ENCODE measurements around the gene LRIT2. TPM values are rescaled to one million over a fixed set of nuclear protein-coding genes. Genes with fewer than 3 reads are reported as not detected.

LRIT2 gene
- total and polyA plus RNA-seq, 7 donors = not detected

DNA sequence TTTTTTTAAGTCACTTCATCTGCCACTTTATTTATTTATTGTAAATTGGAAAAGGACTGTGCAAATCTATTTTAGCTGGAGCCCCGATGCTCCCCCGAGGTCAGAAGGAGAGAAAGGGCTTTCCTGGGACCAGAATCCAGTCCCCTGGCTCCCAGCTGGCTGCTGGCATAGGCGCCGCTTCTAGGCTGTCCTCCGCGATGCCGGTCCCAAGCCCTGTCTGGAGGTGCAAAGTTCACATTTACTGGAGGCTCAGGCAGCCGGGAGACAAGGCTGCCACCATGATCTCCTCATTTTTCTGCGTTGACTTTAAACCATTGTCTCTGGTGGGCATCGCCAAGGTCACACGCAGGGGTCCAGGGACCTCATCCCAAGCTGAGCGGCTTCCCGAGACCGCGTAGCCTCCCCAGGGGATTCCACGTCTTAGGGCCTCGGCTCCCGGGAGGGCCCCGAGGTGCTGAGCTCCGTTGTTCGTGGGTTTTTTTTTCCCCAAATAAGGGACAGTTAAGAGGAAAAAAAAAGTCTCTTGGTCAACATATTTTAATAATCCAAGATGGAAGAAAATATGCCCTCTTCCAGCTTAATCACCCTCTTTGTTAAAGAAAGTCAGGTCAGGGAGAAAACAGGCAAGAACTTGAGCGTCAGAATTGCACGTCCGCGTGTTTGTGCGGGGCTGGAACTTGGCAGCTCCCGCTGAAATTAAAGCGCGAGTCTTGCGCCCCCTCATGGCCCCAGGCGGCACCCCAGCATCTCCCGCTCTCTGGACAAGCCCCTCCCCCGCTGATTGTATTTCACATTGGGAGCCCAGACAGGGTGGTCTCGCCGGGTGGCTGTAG, 31.4 kb upstream of the LRIT2 start:
- ATAC-seq (peak in 1 of 4 donors; percentile 55), DNase-seq (peak; percentile 50 to 76)
- Histone ChIP-seq H3K9me3 (no peaks in the 10 kb centered on the region), H3K36me3 (ENCODE audit: insufficient read depth in 1 of 2, low read depth in 1 of 2) (no peaks in the 10 kb centered on the region), H3K27ac (no peak overlapping the region), H3K4me1 (no peaks in the 10 kb centered on the region), H3K4me3 (no peak overlapping the region), H3K27me3 (ENCODE audit: insufficient read depth in 3 of 3, low read length in 2 of 3) (peaks cover 0 to 15% (median 9%) of the 10 kb centered on the region in 3 donors)
- intact Hi-C loops (cut with DNase I) = no loop called here
- TF ChIP-seq, protein P1, sequence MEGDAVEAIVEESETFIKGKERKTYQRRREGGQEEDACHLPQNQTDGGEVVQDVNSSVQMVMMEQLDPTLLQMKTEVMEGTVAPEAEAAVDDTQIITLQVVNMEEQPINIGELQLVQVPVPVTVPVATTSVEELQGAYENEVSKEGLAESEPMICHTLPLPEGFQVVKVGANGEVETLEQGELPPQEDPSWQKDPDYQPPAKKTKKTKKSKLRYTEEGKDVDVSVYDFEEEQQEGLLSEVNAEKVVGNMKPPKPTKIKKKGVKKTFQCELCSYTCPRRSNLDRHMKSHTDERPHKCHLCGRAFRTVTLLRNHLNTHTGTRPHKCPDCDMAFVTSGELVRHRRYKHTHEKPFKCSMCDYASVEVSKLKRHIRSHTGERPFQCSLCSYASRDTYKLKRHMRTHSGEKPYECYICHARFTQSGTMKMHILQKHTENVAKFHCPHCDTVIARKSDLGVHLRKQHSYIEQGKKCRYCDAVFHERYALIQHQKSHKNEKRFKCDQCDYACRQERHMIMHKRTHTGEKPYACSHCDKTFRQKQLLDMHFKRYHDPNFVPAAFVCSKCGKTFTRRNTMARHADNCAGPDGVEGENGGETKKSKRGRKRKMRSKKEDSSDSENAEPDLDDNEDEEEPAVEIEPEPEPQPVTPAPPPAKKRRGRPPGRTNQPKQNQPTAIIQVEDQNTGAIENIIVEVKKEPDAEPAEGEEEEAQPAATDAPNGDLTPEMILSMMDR (IDR thresholded peaks at IDR 0.05) = peak; percentile 30
- 24 to 35% (median 31%) methylated on average over 35 of the region's 35 CpGs for WGBS, 3 donors

DNA sequence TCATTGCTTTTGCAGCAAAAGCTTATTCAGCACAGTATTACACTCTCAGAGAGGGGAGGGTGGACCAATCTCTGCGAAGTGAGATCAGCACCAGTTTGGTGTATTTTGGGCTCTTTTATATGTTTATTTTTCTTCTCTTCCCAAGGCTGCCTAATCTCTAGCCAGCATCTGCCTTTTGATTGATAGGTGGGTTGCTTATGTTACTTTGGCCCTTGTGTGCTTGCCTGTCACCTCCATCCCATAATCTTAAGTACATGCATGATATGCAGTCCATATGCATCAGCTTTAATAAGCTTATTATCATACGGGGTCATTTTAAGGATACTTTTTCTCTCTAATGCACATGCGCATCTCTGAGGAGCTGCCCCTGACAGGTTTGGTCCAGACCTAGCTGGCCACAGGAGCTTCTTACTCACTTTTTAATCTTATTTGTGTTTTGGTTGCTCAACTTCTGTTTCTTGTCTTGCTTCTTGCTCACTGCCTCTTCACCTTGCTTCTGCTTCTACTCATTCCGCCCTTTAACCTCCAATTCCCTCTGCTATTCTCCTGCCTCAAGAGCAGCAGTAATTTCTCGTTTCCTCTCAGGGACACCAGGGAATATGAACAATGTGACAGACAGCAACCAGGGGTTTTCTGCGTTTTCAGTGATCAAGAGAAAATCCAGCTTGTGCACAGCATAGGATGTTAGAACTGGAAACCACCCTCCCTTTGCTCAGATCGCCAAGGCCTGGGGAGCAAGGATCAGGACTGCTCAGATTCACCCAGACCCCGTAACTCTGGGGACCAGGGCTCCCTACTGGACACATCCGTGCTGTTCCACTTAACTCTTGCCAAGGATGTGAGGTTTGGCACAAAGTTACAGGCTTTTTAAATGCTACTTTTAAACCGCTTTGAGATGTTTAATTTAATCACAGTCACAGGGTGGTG, 29.5 kb upstream of the LRIT2 start:
- Histone ChIP-seq H3K4me1 (no peaks in the 10 kb centered on the region), H3K9me3 (no peaks in the 10 kb centered on the region), H3K27me3 (ENCODE audit: insufficient read depth in 3 of 3, low read length in 2 of 3) (peaks cover 0 to 15% (median 9%) of the 10 kb centered on the region in 3 donors), H3K27ac (no peak overlapping the region), H3K36me3 (ENCODE audit: insufficient read depth in 1 of 2, low read depth in 1 of 2) (no peaks in the 10 kb centered on the region), H3K4me3 (no peak overlapping the region)
- TF ChIP-seq, protein P1 (IDR thresholded peaks at IDR 0.05) = no peak
- DNase-seq (no peak), ATAC-seq (no peak)
- WGBS, 3 donors = 45 to 58% (median 47%) methylated on average over 10 of the region's 10 CpGs
- intact Hi-C loops (cut with DNase I) = no loop called here

DNA sequence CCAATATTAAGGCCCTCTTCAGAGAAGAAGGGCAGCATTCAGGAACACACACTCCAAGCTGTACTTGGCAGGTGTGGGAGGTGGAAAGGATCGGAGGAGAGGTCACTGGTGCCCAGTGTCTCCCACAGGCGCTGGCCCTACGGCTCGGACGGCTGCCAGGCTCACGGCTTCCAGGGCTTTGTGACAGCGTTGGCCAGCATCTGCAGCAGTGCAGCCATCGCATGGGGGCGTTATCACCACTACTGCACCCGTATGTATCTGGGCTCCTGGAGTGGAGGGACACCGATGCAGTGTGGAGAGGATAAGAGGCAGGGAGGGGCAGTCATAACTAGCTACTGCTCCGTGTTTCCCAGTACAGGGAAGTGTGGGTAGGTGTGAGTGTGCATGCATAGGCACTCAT, 23.4 kb upstream of the LRIT2 start:
- Histone ChIP-seq H3K4me1 (no peaks in the 10 kb centered on the region), H3K9me3 (no peaks in the 10 kb centered on the region), H3K27me3 (ENCODE audit: insufficient read depth in 3 of 3, low read length in 2 of 3) (peaks cover 0 to 6% (median 1%) of the 10 kb centered on the region in 3 donors), H3K27ac (no peak overlapping the region), H3K4me3 (no peak overlapping the region), H3K36me3 (ENCODE audit: insufficient read depth in 1 of 2, low read depth in 1 of 2) (no peaks in the 10 kb centered on the region)
- ATAC-seq (no peak), DNase-seq (no peak)
- TF ChIP-seq, protein P1 (IDR thresholded peaks at IDR 0.05) = no peak
- WGBS, 3 donors = 50 to 64% (median 55%) methylated on average over 12 of the region's 12 CpGs
- intact Hi-C loops (cut with DNase I) = no loop called here

DNA sequence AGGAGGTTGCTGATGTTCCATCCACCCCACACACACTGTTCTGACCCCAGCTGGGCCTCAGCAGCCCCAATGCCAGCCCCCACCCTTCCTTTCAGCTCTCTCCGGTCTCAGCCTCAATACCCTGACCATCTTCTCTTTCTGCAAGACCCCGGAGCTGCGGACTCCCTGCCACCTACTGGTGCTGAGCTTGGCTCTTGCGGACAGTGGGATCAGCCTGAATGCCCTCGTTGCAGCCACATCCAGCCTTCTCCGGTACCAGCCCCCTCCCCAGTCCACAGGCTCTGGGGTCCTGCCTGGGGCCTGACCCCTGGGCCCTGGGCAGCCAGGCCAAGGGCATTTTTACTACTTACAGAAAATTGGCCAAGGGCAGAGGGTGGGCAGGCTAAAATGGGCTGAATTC, 22.2 kb upstream of the LRIT2 start:
- Histone ChIP-seq H3K9me3 (no peaks in the 10 kb centered on the region), H3K4me1 (no peaks in the 10 kb centered on the region), H3K27ac (no peak overlapping the region), H3K36me3 (ENCODE audit: insufficient read depth in 1 of 2, low read depth in 1 of 2) (no peaks in the 10 kb centered on the region), H3K4me3 (no peak overlapping the region), H3K27me3 (ENCODE audit: insufficient read depth in 3 of 3, low read length in 2 of 3) (peaks cover 0 to 6% (median 1%) of the 10 kb centered on the region in 3 donors)
- TF ChIP-seq, protein P1 (IDR thresholded peaks at IDR 0.05) = no peak
- 85 to 88% (median 87%) methylated on average over 6 of the region's 6 CpGs for WGBS, 3 donors
- intact Hi-C loops (cut with DNase I) = no loop called here
- DNase-seq = no peak
- ATAC-seq = no peak

Measured in psoas muscle (tissue), 8 donors.